Ectodermal cell (in vitro differentiated cells): ENCODE results near the gene WDFY2.
"Not testable (repeated sequence)": the region's sequence is repeated elsewhere in the genome, so short reads cannot be mapped to it uniquely, and the experiment has no call there.

Experiments used
- H3K27ac ChIP-seq: 2 replicates; pipeline ENCODE4 v1.7.0; 2013; ENCODE audit warnings: mild to moderate bottlenecking, low read depth, low read length; ENCODE audit not compliant: insufficient read depth, poor library complexity, severe bottlenecking
- H3K27me3 ChIP-seq: 2 replicates; pipeline ENCODE4 v1.7.0; 2013; ENCODE audit warnings: mild to moderate bottlenecking, low read length; ENCODE audit not compliant: insufficient read depth, control insufficient read depth, poor library complexity, severe bottlenecking
- H3K36me3 ChIP-seq: one replicate; pipeline ENCODE4 v1.7.0; 2013; ENCODE audit warnings: low read length; ENCODE audit not compliant: control insufficient read depth, insufficient read depth
- H3K4me1 ChIP-seq: one replicate; pipeline ENCODE4 v1.7.0; 2013; ENCODE audit warnings: low read length; ENCODE audit not compliant: control insufficient read depth, insufficient read depth
- H3K4me3 ChIP-seq: 2 replicates; pipeline ENCODE4 v1.7.0; 2013; ENCODE audit warnings: low read depth, low read length, control low read depth; ENCODE audit not compliant: insufficient read depth
- H3K9me3 ChIP-seq: 2 replicates; pipeline ENCODE4 v1.7.0; 2013; ENCODE audit warnings: mild to moderate bottlenecking, low read length, moderate library complexity; ENCODE audit not compliant: control insufficient read depth
- WGBS, 2 experiments: methylation state at CpG; one replicate each; pipeline ENCODE4 v1.1.7; 2013; ENCODE audit warnings: missing lambda C conversion rate in 2 of 2; 5-methylcytosine and 5-hydroxymethylcytosine counted together

The WDFY2 gene

DNA sequence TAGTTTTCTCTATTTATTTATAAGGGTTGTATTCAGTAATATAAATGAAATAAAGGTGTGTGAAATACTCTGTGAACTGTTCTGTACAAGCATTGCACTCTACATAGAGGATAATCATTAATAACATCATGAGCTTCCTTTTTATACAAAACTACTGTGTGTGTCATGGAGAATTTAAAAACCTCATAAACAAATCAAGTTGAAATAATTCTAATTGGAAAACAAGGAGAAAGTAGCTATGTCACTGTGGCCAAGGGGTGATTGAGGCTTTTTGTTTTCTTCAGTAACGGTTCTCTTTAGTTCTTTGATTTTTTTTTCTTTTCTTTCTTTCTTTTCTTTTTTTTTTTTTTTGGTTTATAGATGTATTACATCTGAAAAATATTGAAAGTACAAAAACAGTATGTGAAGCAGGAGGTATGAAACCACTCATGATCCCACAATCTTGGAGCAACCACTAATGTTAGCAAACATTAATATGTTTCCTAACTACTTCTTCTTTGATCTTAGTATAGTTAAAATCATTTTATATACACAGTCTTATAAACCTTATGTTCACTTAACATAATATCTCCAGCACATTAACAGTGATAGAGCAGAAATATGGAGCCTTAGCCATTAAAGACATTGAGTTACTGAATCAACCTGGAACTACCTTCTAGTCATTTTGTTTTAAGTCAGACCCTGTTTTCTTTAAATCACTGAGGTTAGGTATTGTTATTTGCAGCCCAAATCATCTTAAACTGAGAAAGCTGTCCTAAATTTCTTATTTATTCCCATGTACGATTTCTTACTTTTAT lies 45.4 kb downstream of the WDFY2 start:
- Histone ChIP-seq H3K36me3 (no peaks in the 10 kb centered on the region), H3K27ac (no peak overlapping the region), H3K4me3 (no peak overlapping the region), H3K9me3 (no peaks in the 10 kb centered on the region), H3K4me1 (peaks cover 21% of the 10 kb centered on the region), H3K27me3 (no peaks in the 10 kb centered on the region)
- WGBS, 2 experiments: 100% methylated on average over 2 of the region's 2 CpGs; no CpG with 5 or more reads in 1 of the 2 experiments

DNA sequence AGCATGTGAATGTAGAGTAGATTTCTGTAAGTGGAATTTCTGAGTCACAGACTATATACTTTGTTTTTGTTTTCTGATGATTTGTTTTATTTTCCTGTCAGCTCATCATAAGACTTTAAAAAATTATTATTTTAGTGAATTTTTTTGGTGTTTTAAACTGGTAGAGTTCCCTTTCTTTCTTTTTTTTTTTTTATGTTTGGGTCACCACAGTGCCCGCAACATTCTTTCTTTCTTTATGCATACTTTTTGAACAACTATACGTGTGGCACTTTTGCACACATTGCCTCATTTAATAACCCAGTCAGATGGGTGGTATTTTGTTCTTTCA lies 46.0 kb downstream of the WDFY2 start:
- Histone ChIP-seq H3K9me3 (no peaks in the 10 kb centered on the region), H3K4me3 (no peak overlapping the region), H3K4me1 (peaks cover 21% of the 10 kb centered on the region), H3K27me3 (no peaks in the 10 kb centered on the region), H3K36me3 (no peaks in the 10 kb centered on the region), H3K27ac (no peak overlapping the region)
- 100% methylated on average over 1 to 2 of the region's 2 CpGs for WGBS, 2 experiments

DNA sequence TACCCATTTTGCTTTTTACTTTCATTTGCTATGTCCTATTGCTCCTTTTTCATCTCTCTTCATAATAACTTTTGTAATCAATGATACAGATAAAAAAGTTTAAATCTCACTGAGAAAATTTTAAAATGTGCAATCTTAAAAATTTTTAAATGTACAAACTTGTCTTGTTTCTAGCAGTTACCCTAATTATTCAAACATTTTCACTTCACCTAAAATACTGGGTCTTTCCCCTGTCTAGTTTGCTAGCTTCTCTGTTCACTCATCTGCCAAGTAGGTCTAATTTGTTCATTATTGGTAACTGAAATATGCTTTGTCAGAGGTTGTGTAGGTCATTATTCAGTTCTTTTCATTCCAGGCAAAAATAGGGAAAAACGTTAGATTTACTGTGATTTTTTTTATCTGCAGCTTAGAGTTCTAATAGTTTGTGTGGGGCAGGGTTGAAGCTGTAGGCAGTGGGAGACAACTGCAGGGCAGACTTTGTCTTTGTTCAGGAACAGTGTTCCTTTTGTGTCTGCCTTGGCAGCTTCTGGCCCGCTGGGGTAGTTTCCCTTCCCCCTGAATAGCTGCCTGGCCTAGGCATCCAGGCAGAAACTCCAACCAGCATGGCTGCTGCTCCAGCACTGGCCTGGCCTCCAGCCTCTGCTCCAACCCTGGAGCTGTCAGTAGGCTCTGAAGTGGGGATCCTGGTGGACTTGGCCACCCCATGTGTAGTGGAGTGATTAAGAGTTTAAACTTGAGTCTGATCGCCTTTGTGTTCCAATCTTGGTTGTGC lies 48.5 kb downstream of the WDFY2 start:
- WGBS, 2 experiments: 32% methylated on average over 3 of the region's 3 CpGs
- H3K4me3 ChIP-seq: no peak overlapping the region
- no peaks in the 10 kb centered on the region for H3K9me3 ChIP-seq
- H3K36me3 ChIP-seq: no peaks in the 10 kb centered on the region
- H3K27me3 ChIP-seq: no peaks in the 10 kb centered on the region
- peak overlapping the region; percentile 92 for H3K27ac ChIP-seq
- H3K4me1 ChIP-seq: peaks cover 45% of the 10 kb centered on the region

DNA sequence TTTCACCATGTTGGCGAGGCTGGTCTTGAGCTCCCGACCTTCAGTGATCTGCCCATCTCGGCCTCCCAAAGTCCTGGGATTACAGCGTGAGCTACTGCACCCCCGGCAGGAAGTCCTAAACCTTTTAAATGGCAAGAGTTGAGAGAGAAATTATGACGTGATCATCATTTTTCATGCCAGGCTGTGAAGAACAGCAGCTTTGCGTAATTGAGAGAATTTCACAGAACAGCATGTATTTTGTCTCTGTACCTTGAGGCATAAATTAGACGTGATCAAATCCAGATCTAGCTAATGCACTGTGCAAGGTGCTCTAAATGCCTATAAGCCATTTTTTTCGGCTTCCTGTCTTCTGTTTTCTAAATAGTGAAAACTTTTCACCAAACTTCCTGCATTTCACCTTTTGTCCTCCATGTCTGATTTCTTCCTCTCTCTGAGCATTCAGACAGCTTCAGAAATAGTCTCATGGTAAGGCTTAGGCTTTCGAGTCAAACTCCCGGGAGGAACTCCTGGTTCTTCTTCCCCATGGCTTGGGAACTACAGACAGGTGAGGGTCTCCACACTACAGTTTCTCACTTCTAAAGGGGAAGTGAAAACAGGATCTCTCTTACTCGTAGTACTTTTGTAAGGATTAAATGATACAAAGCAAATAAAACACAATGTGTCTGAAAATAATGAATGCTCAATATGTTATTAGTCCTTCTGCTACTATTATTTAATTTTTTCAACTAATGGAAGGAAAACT lies 51.0 kb downstream of the WDFY2 start:
- Histone ChIP-seq H3K27ac (peak overlapping the region; percentile 1), H3K4me1 (peaks cover 58% of the 10 kb centered on the region), H3K9me3 (no peaks in the 10 kb centered on the region), H3K4me3 (no peak overlapping the region), H3K36me3 (no peaks in the 10 kb centered on the region), H3K27me3 (no peaks in the 10 kb centered on the region)
- WGBS, 2 experiments: 93 to 94% methylated on average over 11 of the region's 12 CpGs

DNA sequence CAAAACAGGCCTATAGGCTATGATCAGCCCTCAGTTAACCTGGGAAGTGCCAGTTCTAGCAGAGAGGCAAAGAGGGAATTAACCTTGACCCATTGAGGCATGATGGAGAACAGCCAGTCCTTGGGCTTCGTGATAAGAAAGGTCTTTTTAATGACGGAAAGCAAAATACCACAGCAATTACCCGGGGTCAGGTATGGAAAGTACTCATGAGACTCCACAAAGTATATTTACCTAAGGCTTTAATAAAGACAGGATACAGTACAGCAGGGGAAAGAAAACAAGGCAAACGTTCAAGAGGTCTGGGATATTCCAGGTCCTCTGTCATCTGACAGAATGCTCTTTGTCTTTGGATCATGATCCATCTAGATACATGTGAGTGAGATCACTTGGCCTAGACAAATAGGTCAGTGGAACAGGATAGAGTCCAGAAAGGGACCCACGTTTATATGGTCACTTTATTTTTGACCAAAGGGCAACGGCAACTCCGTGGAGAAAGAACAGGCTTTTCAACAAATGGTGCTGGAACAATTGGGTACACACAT lies 52.2 kb downstream of the WDFY2 start:
- no peaks in the 10 kb centered on the region for H3K9me3 ChIP-seq
- no peaks in the 10 kb centered on the region for H3K36me3 ChIP-seq
- no peaks in the 10 kb centered on the region for H3K27me3 ChIP-seq
- no peak overlapping the region for H3K27ac ChIP-seq
- 74 to 86% methylated on average over 7 of the region's 7 CpGs for WGBS, 2 experiments
- H3K4me3 ChIP-seq: no peak overlapping the region
- H3K4me1 ChIP-seq: peaks cover 58% of the 10 kb centered on the region

DNA sequence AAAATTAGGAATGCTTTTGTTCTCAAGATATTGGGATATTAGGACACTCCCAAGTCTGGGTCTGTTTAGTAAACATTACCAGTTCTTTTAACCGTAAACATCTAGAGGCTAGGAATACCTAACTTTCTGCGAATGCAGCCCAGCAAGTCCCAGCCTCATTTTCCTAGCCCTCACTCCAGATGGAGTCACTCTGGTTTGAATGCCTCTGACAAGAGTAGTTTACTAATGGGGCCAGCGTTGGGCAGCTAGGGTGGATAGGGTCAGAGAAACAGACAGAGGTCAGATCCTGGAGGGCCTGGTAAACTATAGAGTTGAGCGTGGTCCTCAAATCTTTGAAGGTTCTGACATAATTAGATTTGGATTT lies 53.6 kb downstream of the WDFY2 start:
- Histone ChIP-seq H3K36me3 (no peaks in the 10 kb centered on the region), H3K27me3 (no peaks in the 10 kb centered on the region), H3K4me3 (no peak overlapping the region), H3K9me3 (no peaks in the 10 kb centered on the region), H3K27ac (peak overlapping the region; percentile 80), H3K4me1 (peaks cover 49% of the 10 kb centered on the region)
- 48 to 52% methylated on average over 4 of the region's 4 CpGs for WGBS, 2 experiments

DNA sequence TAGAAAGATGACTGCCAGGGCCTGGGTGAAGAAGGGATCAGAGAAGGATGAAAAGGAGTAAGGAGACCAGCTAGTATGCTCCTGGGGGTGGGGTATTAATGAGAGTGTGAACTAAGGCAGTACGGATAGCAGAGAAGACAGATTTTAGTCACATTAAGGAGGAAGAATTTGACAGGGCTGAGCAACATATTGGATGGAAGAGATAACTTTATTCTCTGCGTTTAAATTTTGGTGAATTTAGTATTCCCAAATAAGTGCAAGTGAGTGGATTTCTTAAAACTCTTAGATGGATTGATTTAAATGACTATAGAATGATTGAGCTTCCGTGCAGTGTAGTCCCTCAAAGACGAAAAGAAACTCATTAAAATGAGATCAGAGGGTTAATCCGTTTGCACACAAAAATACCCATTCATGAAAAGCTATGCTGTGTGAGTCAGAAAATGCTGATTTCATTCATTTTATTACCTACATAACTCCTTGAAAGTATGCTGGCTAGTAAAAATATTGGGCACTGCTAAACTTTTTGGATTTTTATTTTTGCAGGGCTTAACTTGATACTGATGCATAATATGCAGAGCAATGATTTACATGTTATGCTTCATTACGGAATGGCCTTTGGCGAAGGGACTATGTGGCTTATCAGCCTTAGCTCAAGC lies 54.1 kb downstream of the WDFY2 start:
- H3K4me3 ChIP-seq: no peak overlapping the region
- H3K27me3 ChIP-seq: no peaks in the 10 kb centered on the region
- peak overlapping the region; percentile 80 for H3K27ac ChIP-seq
- WGBS, 2 experiments: 41 to 51% methylated on average over 6 to 7 of the region's 7 CpGs
- H3K9me3 ChIP-seq: no peaks in the 10 kb centered on the region
- no peaks in the 10 kb centered on the region for H3K36me3 ChIP-seq
- peaks cover 48% of the 10 kb centered on the region for H3K4me1 ChIP-seq

DNA sequence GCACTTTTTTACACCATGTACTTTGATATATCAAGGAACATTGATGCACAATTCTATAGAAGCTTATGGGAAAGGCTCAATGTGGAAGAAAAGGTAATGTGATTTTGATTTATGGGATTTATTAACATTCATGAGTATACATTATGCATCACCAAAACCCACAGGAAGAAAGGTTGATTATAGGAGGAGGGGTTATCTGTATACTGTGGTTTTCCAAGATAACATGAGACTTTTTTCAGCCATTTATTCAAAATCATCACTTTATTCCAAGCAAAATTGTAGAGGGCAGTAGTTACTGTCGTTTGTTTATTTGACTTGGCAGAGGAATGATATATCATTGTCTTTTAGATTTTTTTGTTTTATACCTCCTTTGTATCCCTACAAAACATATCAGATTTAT lies 54.9 kb downstream of the WDFY2 start:
- H3K4me1 ChIP-seq: peaks cover 49% of the 10 kb centered on the region
- WGBS, 2 experiments: no CpG with 5 or more reads among the region's 1 CpG

DNA sequence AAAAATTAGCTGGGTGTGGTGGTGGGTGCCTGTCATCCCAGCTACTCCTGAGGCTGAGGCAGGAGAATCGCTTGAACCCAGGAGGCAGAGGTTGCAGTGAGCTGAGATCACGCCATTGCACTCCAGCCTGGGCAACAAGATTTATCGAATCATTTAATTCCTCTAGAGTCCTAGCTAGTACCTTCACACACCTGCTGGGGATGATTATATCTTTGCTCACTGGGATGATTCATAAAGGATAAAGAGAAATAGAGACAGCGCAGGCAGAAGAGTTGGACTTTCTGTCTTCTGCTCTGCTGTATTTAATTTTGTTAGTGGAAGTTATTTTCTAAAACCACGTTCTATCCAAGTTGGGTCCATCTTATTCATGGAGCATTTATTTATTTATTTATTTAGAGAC lies 56.4 kb downstream of the WDFY2 start:
- peaks cover 60% of the 10 kb centered on the region for H3K4me1 ChIP-seq
- WGBS, 2 experiments: 96% methylated on average over 4 to 5 of the region's 5 CpGs
- H3K9me3 ChIP-seq, H3K27ac ChIP-seq, H3K4me3 ChIP-seq, H3K36me3 ChIP-seq, H3K27me3 ChIP-seq: not testable (repeated sequence)

More for the DNA sequence above, 54.9 kb downstream of the WDFY2 start:
- Histone ChIP-seq H3K27ac (no peak overlapping the region), H3K36me3 (no peaks in the 10 kb centered on the region), H3K4me3 (no peak overlapping the region), H3K9me3 (no peaks in the 10 kb centered on the region), H3K27me3 (no peaks in the 10 kb centered on the region)
